Large intestine (tissue), 3 donors: ENCODE data around the gene SMYD3. TPM values are rescaled to one million over a fixed set of nuclear protein-coding genes. Genes with fewer than 3 reads are reported as not detected.

ENCODE experiments used
- DNase-seq, 2 donors: peaks; one replicate each; pipeline versions ENCODE4 v3.0.0 to v3.0.0-alpha.2; 2013
- H3K27ac ChIP-seq: one replicate; pipeline ENCODE4 v1.5.1; 2013; ENCODE audit warnings: low read length
- H3K27me3 ChIP-seq: 2 replicates; pipeline ENCODE4 v1.6.1; 2013; ENCODE audit warnings: low read length; ENCODE audit not compliant: control insufficient read depth, insufficient read depth
- H3K36me3 ChIP-seq: 2 replicates; pipeline ENCODE4 v1.6.1; 2013; ENCODE audit warnings: low read length; ENCODE audit not compliant: control insufficient read depth, insufficient read depth
- H3K4me1 ChIP-seq: one replicate; pipeline ENCODE4 v1.6.1; 2013; ENCODE audit warnings: low read length; ENCODE audit not compliant: control insufficient read depth, insufficient read depth
- H3K4me3 ChIP-seq: one replicate; pipeline ENCODE4 v1.5.1; 2013; ENCODE audit warnings: low read length
- H3K9me3 ChIP-seq: one replicate; pipeline ENCODE4 v1.6.1; 2013; ENCODE audit warnings: mild to moderate bottlenecking, low read depth, low read length, moderate library complexity; ENCODE audit not compliant: control insufficient read depth
- whole genome bisulfite sequencing: methylation state at CpG from one replicate; pipeline ENCODE4 v1.1.5; 2013; ENCODE audit warnings: low lambda C conversion rate; ENCODE audit not compliant: insufficient coverage; 5-methylcytosine and 5-hydroxymethylcytosine counted together
- polyA plus RNA-seq: library from polyadenylated mRNA; unstranded; fragments of 120-200 nt; gene quantifications from one replicate; pipeline ENCODE4 v1.2.1, GENCODE V29; 2013

The SMYD3 gene
- polyA plus RNA-seq, 1 donor = 12.0 TPM

GRCh38 chr1:245893025-245893424 lies 614.1 kb downstream of the SMYD3 start:
- Histone ChIP-seq H3K4me1 (no peaks in the 10 kb centered on the region), H3K27me3 (no peaks in the 10 kb centered on the region), H3K4me3 (no peak overlapping the region), H3K9me3 (no peaks in the 10 kb centered on the region), H3K36me3 (no peaks in the 10 kb centered on the region), H3K27ac (no peak overlapping the region)
- DNase-seq = no peak
- no CpG with 5 or more reads among the region's 1 CpG for WGBS

- Histone ChIP-seq H3K27me3 (no peaks in the 10 kb centered on the region), H3K4me1 (no peaks in the 10 kb centered on the region), H3K9me3 (no peaks in the 10 kb centered on the region), H3K27ac (no peak overlapping the region), H3K4me3 (no peak overlapping the region), H3K36me3 (no peaks in the 10 kb centered on the region)
- DNase-seq = peak; percentile 9 to 39
- no CpG with 5 or more reads among the region's 2 CpGs for WGBS
Observed at GRCh38 chr1:245888809-245889208, 618.3 kb downstream of the SMYD3 start.

GRCh38 chr1:245887829-245888228 lies 619.2 kb downstream of the SMYD3 start:
- Histone ChIP-seq H3K36me3 (no peaks in the 10 kb centered on the region), H3K27me3 (no peaks in the 10 kb centered on the region), H3K27ac (no peak overlapping the region), H3K4me3 (no peak overlapping the region), H3K4me1 (no peaks in the 10 kb centered on the region), H3K9me3 (no peaks in the 10 kb centered on the region)
- no peak for DNase-seq
- no CpG with 5 or more reads among the region's 1 CpG for WGBS

GRCh38 chr1:245881767-245882391 lies 625.2 kb downstream of the SMYD3 start:
- no peak overlapping the region for H3K4me3 ChIP-seq
- no peaks in the 10 kb centered on the region for H3K9me3 ChIP-seq
- no peak overlapping the region for H3K27ac ChIP-seq
- no peaks in the 10 kb centered on the region for H3K36me3 ChIP-seq
- DNase-seq = no peak
- H3K27me3 ChIP-seq = no peaks in the 10 kb centered on the region
- 100% methylated on average over 2 of the region's 10 CpGs for WGBS
- no peaks in the 10 kb centered on the region for H3K4me1 ChIP-seq

GRCh38 chr1:245880754-245881403 lies 626.2 kb downstream of the SMYD3 start:
- no peak overlapping the region for H3K4me3 ChIP-seq
- no peaks in the 10 kb centered on the region for H3K27me3 ChIP-seq
- H3K4me1 ChIP-seq = no peaks in the 10 kb centered on the region
- no peak for DNase-seq
- no peaks in the 10 kb centered on the region for H3K9me3 ChIP-seq
- H3K27ac ChIP-seq = no peak overlapping the region
- H3K36me3 ChIP-seq = no peaks in the 10 kb centered on the region
- WGBS = no CpG with 5 or more reads among the region's 3 CpGs

- H3K4me3 ChIP-seq = no peak overlapping the region
- no peaks in the 10 kb centered on the region for H3K27me3 ChIP-seq
- no peaks in the 10 kb centered on the region for H3K4me1 ChIP-seq
- no peak overlapping the region for H3K27ac ChIP-seq
- no peaks in the 10 kb centered on the region for H3K9me3 ChIP-seq
- no peak for DNase-seq
- H3K36me3 ChIP-seq = no peaks in the 10 kb centered on the region
- 80% methylated on average over 1 of the region's 10 CpGs for WGBS
Observed at GRCh38 chr1:245879091-245879490, 628.0 kb downstream of the SMYD3 start.

GRCh38 chr1:245878585-245878984 lies 628.5 kb downstream of the SMYD3 start:
- no CpG with 5 or more reads among the region's 3 CpGs for WGBS
- DNase-seq = no peak
- no peak overlapping the region for H3K4me3 ChIP-seq
- no peak overlapping the region for H3K27ac ChIP-seq
- no peaks in the 10 kb centered on the region for H3K4me1 ChIP-seq
- no peaks in the 10 kb centered on the region for H3K27me3 ChIP-seq
- H3K36me3 ChIP-seq = no peaks in the 10 kb centered on the region
- H3K9me3 ChIP-seq = no peaks in the 10 kb centered on the region

GRCh38 chr1:245877976-245878375 lies 629.1 kb downstream of the SMYD3 start:
- H3K27me3 ChIP-seq = no peaks in the 10 kb centered on the region
- no peaks in the 10 kb centered on the region for H3K9me3 ChIP-seq
- H3K27ac ChIP-seq = no peak overlapping the region
- no peak for DNase-seq
- H3K4me1 ChIP-seq = no peaks in the 10 kb centered on the region
- WGBS = 77% methylated on average over 5 of the region's 8 CpGs
- H3K36me3 ChIP-seq = no peaks in the 10 kb centered on the region
- H3K4me3 ChIP-seq = no peak overlapping the region

- Histone ChIP-seq H3K27me3 (no peaks in the 10 kb centered on the region), H3K27ac (no peak overlapping the region), H3K4me1 (no peaks in the 10 kb centered on the region), H3K36me3 (no peaks in the 10 kb centered on the region), H3K9me3 (no peaks in the 10 kb centered on the region), H3K4me3 (no peak overlapping the region)
- 100% methylated on average over 1 of the region's 5 CpGs for WGBS
- no peak for DNase-seq
Observed at GRCh38 chr1:245876586-245876985, 630.5 kb downstream of the SMYD3 start.

- no peaks in the 10 kb centered on the region for H3K36me3 ChIP-seq
- WGBS = 100% methylated on average over 1 of the region's 4 CpGs
Observed at GRCh38 chr1:245875581-245876261, 631.4 kb downstream of the SMYD3 start.

More at GRCh38 chr1:245875581-245876261, 631.4 kb downstream of the SMYD3 start:
- DNase-seq = no peak
- Histone ChIP-seq H3K27me3 (no peaks in the 10 kb centered on the region), H3K4me3 (no peak overlapping the region), H3K27ac (no peak overlapping the region), H3K9me3 (no peaks in the 10 kb centered on the region), H3K4me1 (no peaks in the 10 kb centered on the region)
